IMR-90 (cell line): ENCODE data around the gene CLCN6.

Source experiments
- BHLHE40 ChIP-seq: fragments of 150-350 bp; IDR thresholded peaks from 2 replicates; pipeline ENCODE4 v1.6.1; 2016; ENCODE audit warnings: mild to moderate bottlenecking, low read depth, low read length
- CEBPB ChIP-seq: IDR thresholded peaks from 2 replicates; pipeline ENCODE4 v1.6.1; 2012; ENCODE audit warnings: low read depth, low read length, improper control_type of control experiment
- POLR2A ChIP-seq: IDR thresholded peaks from 2 replicates; pipeline ENCODE4 v1.6.1; 2012; ENCODE audit warnings: mild to moderate bottlenecking, low read depth, low read length
- TF ChIP-seq, protein P1 (sequence below): conservative IDR thresholded peaks from 2 replicates; pipeline ENCODE4 v1.5.1; 2012; ENCODE audit warnings: mild to moderate bottlenecking, low read depth, low read length, improper control_type of control experiment
- TF ChIP-seq, protein P2 (sequence below): fragments of 150-350 bp; IDR thresholded peaks from 2 replicates; pipeline ENCODE4 v1.6.1; 2016; ENCODE audit warnings: low read depth, mild to moderate bottlenecking, low read length, moderate library complexity, borderline replicate concordance

DNA sequence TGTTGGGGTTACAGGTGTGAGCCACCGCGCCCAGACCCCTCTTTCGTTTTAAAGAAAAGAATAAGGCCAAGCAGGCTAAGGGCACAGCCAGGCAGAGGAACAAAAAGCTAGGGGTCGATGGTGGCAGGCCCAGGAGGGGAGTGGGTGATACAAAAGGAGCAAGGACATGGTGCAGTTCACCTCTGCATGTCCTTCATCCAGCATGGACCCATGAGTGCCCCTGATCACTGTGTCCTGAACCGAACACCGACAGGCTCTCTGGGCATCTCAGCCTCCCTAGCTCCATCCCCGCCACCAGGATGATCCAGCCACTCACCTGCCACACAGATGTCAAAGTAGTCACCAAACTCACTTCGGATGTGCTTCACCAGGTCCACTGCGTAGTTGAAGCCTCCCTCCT is 6.1 kb upstream of the CLCN6 start:
- TF ChIP-seq CEBPB (no peak), POLR2A (no peak), BHLHE40 (no peak)
- TF ChIP-seq, protein P1, sequence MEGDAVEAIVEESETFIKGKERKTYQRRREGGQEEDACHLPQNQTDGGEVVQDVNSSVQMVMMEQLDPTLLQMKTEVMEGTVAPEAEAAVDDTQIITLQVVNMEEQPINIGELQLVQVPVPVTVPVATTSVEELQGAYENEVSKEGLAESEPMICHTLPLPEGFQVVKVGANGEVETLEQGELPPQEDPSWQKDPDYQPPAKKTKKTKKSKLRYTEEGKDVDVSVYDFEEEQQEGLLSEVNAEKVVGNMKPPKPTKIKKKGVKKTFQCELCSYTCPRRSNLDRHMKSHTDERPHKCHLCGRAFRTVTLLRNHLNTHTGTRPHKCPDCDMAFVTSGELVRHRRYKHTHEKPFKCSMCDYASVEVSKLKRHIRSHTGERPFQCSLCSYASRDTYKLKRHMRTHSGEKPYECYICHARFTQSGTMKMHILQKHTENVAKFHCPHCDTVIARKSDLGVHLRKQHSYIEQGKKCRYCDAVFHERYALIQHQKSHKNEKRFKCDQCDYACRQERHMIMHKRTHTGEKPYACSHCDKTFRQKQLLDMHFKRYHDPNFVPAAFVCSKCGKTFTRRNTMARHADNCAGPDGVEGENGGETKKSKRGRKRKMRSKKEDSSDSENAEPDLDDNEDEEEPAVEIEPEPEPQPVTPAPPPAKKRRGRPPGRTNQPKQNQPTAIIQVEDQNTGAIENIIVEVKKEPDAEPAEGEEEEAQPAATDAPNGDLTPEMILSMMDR, result no peak
- TF ChIP-seq, protein P2, sequence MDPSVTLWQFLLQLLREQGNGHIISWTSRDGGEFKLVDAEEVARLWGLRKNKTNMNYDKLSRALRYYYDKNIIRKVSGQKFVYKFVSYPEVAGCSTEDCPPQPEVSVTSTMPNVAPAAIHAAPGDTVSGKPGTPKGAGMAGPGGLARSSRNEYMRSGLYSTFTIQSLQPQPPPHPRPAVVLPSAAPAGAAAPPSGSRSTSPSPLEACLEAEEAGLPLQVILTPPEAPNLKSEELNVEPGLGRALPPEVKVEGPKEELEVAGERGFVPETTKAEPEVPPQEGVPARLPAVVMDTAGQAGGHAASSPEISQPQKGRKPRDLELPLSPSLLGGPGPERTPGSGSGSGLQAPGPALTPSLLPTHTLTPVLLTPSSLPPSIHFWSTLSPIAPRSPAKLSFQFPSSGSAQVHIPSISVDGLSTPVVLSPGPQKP, result no peak
